ENCODE measurements around the gene NMRK1. TPM values are rescaled to one million over a fixed set of nuclear protein-coding genes. Genes with fewer than 3 reads are reported as not detected.

NMRK1 gene
- polyA plus RNA-seq, 1 donor from 2014 or later = 12.9 TPM

- H3K4me2 ChIP-seq (ENCODE audit: low read length) = no peak overlapping the region
- no peaks in the 10 kb centered on the region for H3F3A ChIP-seq (ENCODE audit: insufficient read depth, low read length, poor library complexity, severe bottlenecking)
- no peak overlapping the region for H3K27ac ChIP-seq (ENCODE audit: low read length)
- H3K9ac ChIP-seq (ENCODE audit: low read length) = no peak overlapping the region
- no peaks in the 10 kb centered on the region for H3K36me3 ChIP-seq (ENCODE audit: insufficient read depth, low read length)
- no peak overlapping the region for H3K4me3 ChIP-seq (ENCODE audit: low read length)
- no peaks in the 10 kb centered on the region for H3K9me3 ChIP-seq (ENCODE audit: low read length)
- TF ChIP-seq RAD21 (conservative IDR thresholded peaks at IDR 0.05) (no peak), CTCF (IDR thresholded peaks at IDR 0.05; ENCODE audit: poor library complexity, severe bottlenecking) (no peak), SMC3 (conservative IDR thresholded peaks at IDR 0.05; ENCODE audit: poor library complexity) (no peak), TAF1 (IDR thresholded peaks at IDR 0.05; ENCODE audit: low read depth) (no peak), EZH2 (IDR thresholded peaks at IDR 0.05; ENCODE audit: borderline replicate concordance, insufficient read depth, low read length, poor library complexity, severe bottlenecking) (no peak), MXI1 (conservative IDR thresholded peaks at IDR 0.05; ENCODE audit: poor library complexity, severe bottlenecking) (no peak), EP300 (conservative IDR thresholded peaks at IDR 0.05; ENCODE audit: poor library complexity, severe bottlenecking) (no peak)
- no peaks in the 10 kb centered on the region for H4K20me1 ChIP-seq (ENCODE audit: insufficient read depth)
- no peaks in the 10 kb centered on the region for H3K79me2 ChIP-seq (replicated peaks; ENCODE audit: insufficient read depth, low read length)
- H3K27me3 ChIP-seq (ENCODE audit: insufficient read depth, low read depth, low read length) = peaks cover 3% of the 10 kb centered on the region
- no peaks in the 10 kb centered on the region for H3K9me2 ChIP-seq (ENCODE audit: insufficient read depth, low read length)
- no peak overlapping the region for H2AFZ ChIP-seq (ENCODE audit: low read depth, low read length)
Measured at GRCh38 chr9:75084081-75084672, 3.8 kb downstream of the NMRK1 start.

DNA sequence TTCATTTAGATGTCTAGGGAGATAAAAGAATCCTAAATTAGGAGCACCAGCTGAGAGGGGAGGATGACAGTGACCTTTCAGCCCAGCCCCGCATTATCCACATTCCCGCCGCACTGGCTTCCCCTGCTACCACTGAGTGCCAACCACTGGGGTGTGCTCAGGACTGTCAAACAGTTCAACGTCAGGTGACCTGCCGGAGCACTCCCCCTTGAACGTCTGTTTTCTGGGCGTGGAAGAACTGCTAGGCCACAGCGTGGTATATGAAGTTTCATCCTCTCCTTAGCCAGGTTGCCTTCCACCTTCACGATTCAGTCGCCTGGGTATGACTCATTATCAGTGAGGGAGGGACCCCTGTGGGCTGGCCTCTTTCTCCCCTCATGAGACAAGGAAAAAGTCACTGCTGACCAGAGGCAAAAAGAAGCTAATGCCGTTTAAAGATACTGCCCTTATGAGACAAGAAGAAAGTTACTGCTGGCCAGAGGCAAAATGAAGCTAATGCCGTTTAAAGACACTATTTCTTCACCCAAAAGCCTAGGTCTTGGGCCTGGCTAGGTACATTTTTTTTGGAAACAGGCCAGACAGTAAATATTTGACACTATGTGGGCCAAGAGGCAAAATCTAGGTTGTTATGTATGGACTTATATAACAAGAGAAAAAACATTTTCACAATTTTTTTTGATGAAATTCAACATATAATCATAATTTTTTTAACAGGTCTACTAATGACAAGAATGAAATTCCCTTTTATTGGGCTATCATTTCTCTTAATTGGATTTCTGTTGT lies 4.6 kb downstream of the NMRK1 start:
- H2AFZ ChIP-seq (ENCODE audit: low read depth, low read length) = no peak overlapping the region
- no peaks in the 10 kb centered on the region for H3K36me3 ChIP-seq (ENCODE audit: insufficient read depth, low read length)
- no peak overlapping the region for H3K4me2 ChIP-seq (ENCODE audit: low read length)
- H3K79me2 ChIP-seq (replicated peaks; ENCODE audit: insufficient read depth, low read length) = no peaks in the 10 kb centered on the region
- H3K9me2 ChIP-seq (ENCODE audit: insufficient read depth, low read length) = no peaks in the 10 kb centered on the region
- no peak overlapping the region for H3K4me3 ChIP-seq (ENCODE audit: low read length)
- no peak overlapping the region for H3K9ac ChIP-seq (ENCODE audit: low read length)
- no peaks in the 10 kb centered on the region for H3K27me3 ChIP-seq (ENCODE audit: insufficient read depth, low read depth, low read length)
- no peaks in the 10 kb centered on the region for H3F3A ChIP-seq (ENCODE audit: insufficient read depth, low read length, poor library complexity, severe bottlenecking)
- no peaks in the 10 kb centered on the region for H3K9me3 ChIP-seq (ENCODE audit: low read length)
- no peak overlapping the region for H3K27ac ChIP-seq (ENCODE audit: low read length)
- TF ChIP-seq EZH2 (IDR thresholded peaks at IDR 0.05; ENCODE audit: borderline replicate concordance, insufficient read depth, low read length, poor library complexity, severe bottlenecking) (no peak), TAF1 (IDR thresholded peaks at IDR 0.05; ENCODE audit: low read depth) (no peak), POLR2AphosphoS5 (IDR thresholded peaks at IDR 0.05) (no peak), RAD21 (conservative IDR thresholded peaks at IDR 0.05) (no peak), EP300 (conservative IDR thresholded peaks at IDR 0.05; ENCODE audit: poor library complexity, severe bottlenecking) (no peak), MXI1 (conservative IDR thresholded peaks at IDR 0.05; ENCODE audit: poor library complexity, severe bottlenecking) (no peak), CTCF (IDR thresholded peaks at IDR 0.05; ENCODE audit: poor library complexity, severe bottlenecking) (no peak), SMC3 (conservative IDR thresholded peaks at IDR 0.05; ENCODE audit: poor library complexity) (no peak)
- no peaks in the 10 kb centered on the region for H4K20me1 ChIP-seq (ENCODE audit: insufficient read depth)
